Effector memory CD4-positive, alpha-beta T cell (primary cell): ENCODE data around the gene F10.
"Not testable (repeated sequence)": the region's sequence is repeated elsewhere in the genome, so short reads cannot be mapped to it uniquely, and the experiment has no call there.

ENCODE experiments used
- DNase-seq, 3 donors: peaks; one replicate each; pipeline ENCODE4 v3.0.0-alpha.2; 2020
- H3K27ac ChIP-seq: 2 replicates; pipeline ENCODE4 v1.7.0; 2013; ENCODE audit warnings: mild to moderate bottlenecking, low read length, moderate library complexity; ENCODE audit not compliant: insufficient read depth, poor library complexity, severe bottlenecking
- H3K27me3 ChIP-seq: replicated peaks from 2 replicates; pipeline ENCODE4 v1.7.0; 2013; ENCODE audit warnings: mild to moderate bottlenecking, low read length; ENCODE audit not compliant: insufficient read depth, control insufficient read depth, poor library complexity, severe bottlenecking
- H3K36me3 ChIP-seq: 2 replicates; pipeline ENCODE4 v1.7.0; 2013; ENCODE audit warnings: mild to moderate bottlenecking, low read length, moderate library complexity; ENCODE audit not compliant: control insufficient read depth, insufficient read depth
- H3K4me1 ChIP-seq: 2 replicates; pipeline ENCODE4 v1.7.0; 2013; ENCODE audit warnings: low read length, mild to moderate bottlenecking; ENCODE audit not compliant: control insufficient read depth, insufficient read depth, poor library complexity, severe bottlenecking
- H3K4me3 ChIP-seq: 2 replicates; pipeline ENCODE4 v1.7.0; 2013; ENCODE audit warnings: low read length, low read depth, mild to moderate bottlenecking; ENCODE audit not compliant: insufficient read depth, poor library complexity, severe bottlenecking
- H3K9me3 ChIP-seq: 2 replicates; pipeline ENCODE4 v1.7.0; 2013; ENCODE audit warnings: mild to moderate bottlenecking, low read length, moderate library complexity; ENCODE audit not compliant: control insufficient read depth

F10 gene

DNA sequence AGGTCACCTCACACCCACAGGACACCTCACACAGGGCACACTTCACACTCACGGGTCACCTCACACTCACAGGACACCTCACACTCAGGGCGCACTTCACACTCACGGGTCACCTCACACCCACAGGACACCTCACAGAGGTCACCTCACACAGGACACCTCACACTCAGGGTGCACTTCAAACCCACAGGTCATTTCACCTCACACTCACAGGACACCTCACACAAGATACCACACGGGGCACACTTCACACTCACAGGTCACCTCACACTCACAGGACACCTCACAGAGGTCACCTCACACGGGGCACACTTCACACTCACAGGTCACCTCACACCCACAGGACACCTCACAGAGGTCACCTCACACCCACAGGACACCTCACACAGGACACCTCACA, 10.8 kb upstream of the F10 start:
- H3K9me3 ChIP-seq, H3K4me3 ChIP-seq, H3K27ac ChIP-seq, DNase-seq, H3K36me3 ChIP-seq: not testable (repeated sequence)
- Histone ChIP-seq H3K4me1 (peaks cover 12% of the 10 kb centered on the region), H3K27me3 (peaks cover 10% of the 10 kb centered on the region)

DNA sequence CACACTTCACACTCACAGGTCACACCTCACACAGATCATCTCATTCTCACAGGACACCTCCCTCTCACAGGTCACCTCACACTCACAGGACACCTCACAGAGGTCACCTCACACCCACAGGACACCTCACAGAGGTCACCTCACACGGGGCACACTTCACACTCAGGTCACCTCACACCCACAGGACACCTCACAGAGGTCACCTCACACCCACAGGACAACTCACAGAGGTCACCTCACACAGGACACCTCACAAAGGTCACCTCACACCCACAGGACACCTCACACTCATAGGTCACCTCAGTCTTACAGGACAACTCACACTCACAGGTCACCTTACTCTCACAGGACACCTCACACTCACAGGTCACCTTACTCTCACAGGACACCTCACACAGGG, 10.1 kb upstream of the F10 start:
- Histone ChIP-seq H3K27me3 (peaks cover 10% of the 10 kb centered on the region), H3K4me1 (peaks cover 12% of the 10 kb centered on the region)
- H3K27ac ChIP-seq, H3K4me3 ChIP-seq, H3K9me3 ChIP-seq, DNase-seq, H3K36me3 ChIP-seq: not testable (repeated sequence)

DNA sequence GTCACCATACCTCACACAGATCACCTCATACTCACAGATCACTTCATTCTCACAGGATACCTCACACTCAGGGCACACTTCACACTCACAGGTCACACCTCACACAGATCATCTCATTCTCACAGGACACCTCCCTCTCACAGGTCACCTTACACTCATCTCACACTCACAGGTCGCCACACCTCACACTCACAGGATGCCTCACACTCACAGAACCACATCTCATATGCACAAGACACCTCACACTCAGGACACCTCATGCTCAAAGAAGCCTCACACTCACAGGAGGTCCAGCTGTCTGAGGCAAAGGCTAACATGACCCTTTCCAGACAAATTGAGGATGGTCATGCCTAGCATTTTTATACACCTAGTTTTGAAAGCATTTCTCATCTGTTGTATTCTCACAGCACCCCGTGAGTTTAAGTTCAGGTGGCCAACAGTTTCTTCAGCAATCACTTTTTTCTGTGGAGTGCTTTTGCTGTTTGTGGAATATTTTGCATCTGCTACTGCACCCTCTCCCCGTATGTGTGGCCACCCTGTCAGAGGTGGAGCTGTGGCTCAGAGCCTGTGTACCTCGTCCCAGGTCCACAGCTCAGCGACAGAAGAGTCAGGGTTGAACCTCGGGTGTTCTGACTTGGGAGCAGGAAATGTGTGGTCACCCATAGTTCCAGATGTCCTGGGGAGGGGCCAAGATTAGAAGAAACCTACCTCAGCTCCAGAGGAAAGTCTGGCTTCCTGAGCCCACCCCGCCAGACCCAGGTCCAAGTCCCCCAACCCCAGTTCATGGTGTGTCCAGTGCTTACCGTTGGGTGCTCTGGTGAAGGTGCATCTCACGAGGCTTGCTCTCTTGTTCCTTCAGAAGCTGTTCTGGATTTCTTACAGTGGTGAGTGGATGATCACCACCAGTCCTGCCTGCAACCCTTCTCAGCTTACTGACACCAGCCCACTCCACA, 9.4 kb upstream of the F10 start:
- Histone ChIP-seq H3K27me3 (peaks cover 10% of the 10 kb centered on the region), H3K4me3 (no peak overlapping the region), H3K36me3 (no peaks in the 10 kb centered on the region), H3K4me1 (peaks cover 12% of the 10 kb centered on the region), H3K27ac (no peak overlapping the region), H3K9me3 (no peaks in the 10 kb centered on the region)
- DNase-seq = no peak

DNA sequence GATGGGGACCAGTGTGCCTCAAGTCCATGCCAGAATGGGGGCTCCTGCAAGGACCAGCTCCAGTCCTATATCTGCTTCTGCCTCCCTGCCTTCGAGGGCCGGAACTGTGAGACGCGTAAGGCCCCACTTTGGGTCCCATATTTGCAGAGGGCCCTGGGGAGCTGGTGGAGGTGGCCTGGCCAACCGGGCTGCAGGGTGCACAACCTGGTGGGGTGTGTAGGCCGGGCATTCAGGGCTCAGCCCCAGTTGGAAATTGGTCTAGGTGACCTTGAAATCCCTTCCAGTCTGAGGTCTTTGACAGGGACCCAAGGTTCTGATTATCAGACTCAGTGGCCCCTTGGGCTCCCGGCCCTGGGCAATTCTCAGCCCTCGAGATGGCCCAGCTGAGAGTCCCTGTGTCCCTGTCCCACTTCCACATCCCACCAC, 8.7 kb upstream of the F10 start:
- H3K9me3 ChIP-seq = no peaks in the 10 kb centered on the region
- DNase-seq = no peak
- no peaks in the 10 kb centered on the region for H3K36me3 ChIP-seq
- H3K27ac ChIP-seq = no peak overlapping the region
- H3K27me3 ChIP-seq = peaks cover 10% of the 10 kb centered on the region
- H3K4me1 ChIP-seq = peaks cover 12% of the 10 kb centered on the region
- no peak overlapping the region for H3K4me3 ChIP-seq

DNA sequence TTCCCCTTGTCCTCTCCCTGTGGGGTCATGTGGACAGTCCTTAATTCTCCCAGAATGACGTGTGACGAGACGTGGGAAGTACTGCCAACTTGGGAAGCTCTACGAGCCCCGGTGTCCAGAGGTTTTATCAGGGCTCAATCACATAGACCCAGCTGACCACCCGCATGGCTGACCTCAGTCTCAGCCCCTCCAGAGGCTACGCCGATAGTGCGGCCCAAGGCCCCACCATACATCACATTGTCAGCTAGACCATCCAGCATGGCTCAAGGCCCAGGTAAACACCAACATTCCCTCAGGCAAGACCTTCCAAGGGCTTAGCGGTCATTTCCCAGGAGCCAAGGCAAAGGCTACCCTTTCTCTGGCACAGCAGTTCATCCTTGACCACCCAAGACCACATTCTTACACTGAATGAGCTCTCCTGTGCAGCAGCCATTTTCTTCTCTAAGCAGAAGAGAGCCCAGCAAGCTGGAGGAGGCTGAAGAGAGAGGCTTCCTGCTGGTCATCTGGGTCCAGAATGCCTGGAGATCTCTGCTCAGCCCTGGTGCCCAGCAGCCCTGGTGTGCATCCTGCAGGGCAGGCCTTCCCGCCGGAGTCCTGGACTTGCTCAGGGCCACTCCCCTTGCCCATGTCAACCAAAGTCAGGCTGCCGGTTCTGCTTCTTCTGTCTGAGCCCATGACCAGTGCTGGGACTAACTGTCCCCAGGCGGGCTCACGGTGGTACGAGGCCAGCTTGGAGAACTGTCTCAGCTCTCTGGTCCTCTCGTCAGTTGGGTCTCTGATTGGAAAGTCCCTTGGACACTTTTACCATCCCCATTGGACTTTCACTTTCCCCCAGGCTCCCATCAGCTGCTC, 7.9 kb upstream of the F10 start:
- peaks cover 6% of the 10 kb centered on the region for H3K27me3 ChIP-seq
- no peak overlapping the region for H3K27ac ChIP-seq
- no peak for DNase-seq
- peaks cover 8% of the 10 kb centered on the region for H3K4me1 ChIP-seq
- no peaks in the 10 kb centered on the region for H3K9me3 ChIP-seq
- no peak overlapping the region for H3K4me3 ChIP-seq
- no peaks in the 10 kb centered on the region for H3K36me3 ChIP-seq

DNA sequence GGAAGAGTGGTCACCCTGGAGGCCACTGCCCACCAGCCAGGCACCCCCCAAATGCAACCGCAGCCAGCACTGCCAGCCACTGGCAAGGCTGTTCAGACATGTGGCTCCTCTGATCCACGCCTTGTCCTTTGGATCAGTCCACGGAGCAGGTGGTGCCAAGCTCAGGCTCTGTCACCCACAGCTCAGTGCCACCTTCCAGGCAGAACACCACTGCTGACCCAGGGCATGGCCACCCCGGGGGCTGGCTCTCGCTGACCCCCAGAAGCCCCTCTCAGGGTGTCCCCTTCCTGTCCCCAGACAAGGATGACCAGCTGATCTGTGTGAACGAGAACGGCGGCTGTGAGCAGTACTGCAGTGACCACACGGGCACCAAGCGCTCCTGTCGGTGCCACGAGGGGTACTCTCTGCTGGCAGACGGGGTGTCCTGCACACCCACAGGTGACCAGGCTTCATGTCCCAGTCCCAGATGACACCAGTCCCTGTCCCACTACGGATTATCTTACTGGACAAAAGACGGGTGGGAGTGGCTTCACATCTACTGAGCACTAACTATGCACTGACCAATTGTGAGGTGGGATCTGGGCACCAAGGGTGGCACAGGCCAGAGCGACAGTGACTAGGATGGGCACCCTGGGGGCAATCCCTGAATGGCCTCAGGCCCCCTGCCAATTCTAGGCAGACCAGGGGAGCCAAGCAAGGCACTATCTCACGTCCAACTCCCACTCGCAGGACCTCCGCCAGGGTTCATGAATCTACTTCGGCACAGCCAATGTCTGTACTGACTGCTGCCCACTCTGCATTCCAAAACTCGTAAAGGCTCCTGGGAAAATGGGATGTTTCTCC, 7.0 kb upstream of the F10 start:
- H3K4me3 ChIP-seq = no peak overlapping the region
- DNase-seq = no peak
- peaks cover 2% of the 10 kb centered on the region for H3K4me1 ChIP-seq
- no peaks in the 10 kb centered on the region for H3K9me3 ChIP-seq
- no peaks in the 10 kb centered on the region for H3K27me3 ChIP-seq
- H3K27ac ChIP-seq = no peak overlapping the region
- H3K36me3 ChIP-seq = no peaks in the 10 kb centered on the region

DNA sequence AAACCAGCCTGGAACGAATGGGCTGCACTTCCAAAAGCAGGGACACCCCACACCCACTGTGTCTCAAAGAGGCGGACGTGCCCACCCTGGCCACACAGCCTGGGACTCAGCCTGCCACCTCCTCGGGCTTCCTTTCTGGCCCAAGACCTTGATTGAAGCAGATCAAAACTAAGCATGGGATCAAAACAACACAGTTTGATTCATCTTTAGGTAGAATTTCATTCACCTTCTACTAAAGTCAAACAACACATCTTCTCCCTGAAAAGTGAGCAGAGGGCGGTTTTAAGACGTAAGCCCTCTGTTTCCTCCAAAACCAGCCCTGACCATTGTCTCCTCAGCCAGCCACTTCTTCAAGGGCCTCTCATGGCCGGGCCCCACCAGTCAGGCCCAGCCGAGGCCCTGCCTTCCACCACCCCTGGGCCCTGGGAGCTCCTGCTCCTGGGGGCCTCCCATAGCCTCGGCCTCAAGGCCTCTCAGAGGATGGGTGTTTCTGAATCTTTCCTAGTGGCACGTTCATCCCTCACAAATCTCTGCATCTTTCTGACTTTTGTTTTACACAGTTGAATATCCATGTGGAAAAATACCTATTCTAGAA, 6.3 kb upstream of the F10 start:
- Histone ChIP-seq H3K27ac (no peak overlapping the region), H3K36me3 (no peaks in the 10 kb centered on the region), H3K4me1 (no peaks in the 10 kb centered on the region), H3K4me3 (no peak overlapping the region), H3K9me3 (no peaks in the 10 kb centered on the region), H3K27me3 (no peaks in the 10 kb centered on the region)
- DNase-seq = no peak

DNA sequence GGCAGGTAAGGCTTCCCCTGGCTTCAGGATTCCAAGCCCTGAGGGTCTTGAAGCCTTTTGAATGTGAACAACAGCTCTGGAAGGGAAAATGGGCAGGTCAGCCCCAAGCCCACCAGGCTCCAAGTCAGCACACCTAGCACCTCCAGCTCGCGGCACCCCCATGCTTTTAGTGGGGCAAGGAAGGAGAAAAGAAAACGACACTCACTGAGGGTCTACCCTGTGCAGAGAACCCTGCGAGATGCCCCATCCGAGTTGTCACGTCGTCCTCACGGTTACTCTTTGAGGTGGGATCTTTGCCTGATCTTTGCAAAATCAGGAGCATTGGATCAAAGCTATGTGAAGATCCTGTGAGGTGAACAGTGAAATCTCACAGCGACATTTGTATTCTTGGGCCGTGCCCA, 5.7 kb upstream of the F10 start:
- no peak for DNase-seq

DNA sequence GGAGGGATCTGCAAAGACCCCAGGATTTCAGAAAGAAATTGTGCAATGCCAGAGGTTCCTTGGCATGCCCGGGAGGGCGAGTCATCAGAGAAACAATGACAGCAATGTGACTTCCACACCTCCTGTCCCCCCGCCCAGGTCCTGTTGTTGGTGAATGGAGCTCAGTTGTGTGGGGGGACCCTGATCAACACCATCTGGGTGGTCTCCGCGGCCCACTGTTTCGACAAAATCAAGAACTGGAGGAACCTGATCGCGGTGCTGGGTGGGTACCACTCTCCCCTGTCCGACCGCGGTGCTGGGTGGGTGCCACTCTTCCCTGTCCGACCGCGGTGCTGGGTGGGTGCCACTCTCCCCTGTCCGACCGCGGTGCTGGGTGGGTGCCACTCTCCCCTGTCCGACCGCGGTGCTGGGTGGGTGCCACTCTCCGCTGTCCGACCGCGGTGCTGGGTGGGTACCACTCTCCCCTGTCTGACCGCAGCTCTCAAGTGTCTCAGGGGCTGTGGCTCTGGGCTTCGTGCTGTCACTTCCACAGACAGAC, 5.2 kb upstream of the F10 start:
- Histone ChIP-seq H3K27me3 (no peaks in the 10 kb centered on the region), H3K4me3 (no peak overlapping the region), H3K27ac (no peak overlapping the region), H3K9me3 (no peaks in the 10 kb centered on the region), H3K36me3 (no peaks in the 10 kb centered on the region), H3K4me1 (no peaks in the 10 kb centered on the region)
- DNase-seq = no peak

More for the DNA sequence above, 5.7 kb upstream of the F10 start:
- Histone ChIP-seq H3K27me3 (no peaks in the 10 kb centered on the region), H3K4me3 (no peak overlapping the region), H3K9me3 (no peaks in the 10 kb centered on the region), H3K27ac (no peak overlapping the region), H3K4me1 (no peaks in the 10 kb centered on the region), H3K36me3 (no peaks in the 10 kb centered on the region)
